Stimulated activated CD4-positive, alpha-beta T cell treated with anti-CD3 and anti-CD28 coated beads, TNF-alpha, amount 100 ng/mL, for 24 hours (primary cell): ENCODE data around the gene AP2A1.
A peak's percentile ranks its signal among the peaks of the same experiment; 100 is the strongest.

Source experiments
- DNase-seq, 3 experiments: peaks; one replicate each; pipeline ENCODE4 v3.0.0-alpha.2; 2020; ENCODE audit warnings: low read depth in 3 of 3

Gene AP2A1

GRCh38 chr19:49766007-49766929 lies 533 bp upstream of the AP2A1 start:
- peak; percentile 96 to 99 (median 97) for DNase-seq

GRCh38 chr19:49767381-49767780 lies 580 bp downstream of the AP2A1 start:
- DNase-seq = no peak

- DNase-seq = no peak
Observed at GRCh38 chr19:49767967-49768581, 1.3 kb downstream of the AP2A1 start.

- no peak for DNase-seq
Observed at GRCh38 chr19:49770529-49770928, 3.7 kb downstream of the AP2A1 start.

GRCh38 chr19:49771674-49772139 lies 4.9 kb downstream of the AP2A1 start:
- no peak for DNase-seq

GRCh38 chr19:49772850-49773432 lies 6.1 kb downstream of the AP2A1 start:
- no peak for DNase-seq

GRCh38 chr19:49773663-49774350 lies 7.0 kb downstream of the AP2A1 start:
- no peak for DNase-seq

- DNase-seq = no peak
Observed at GRCh38 chr19:49774969-49775368, 8.2 kb downstream of the AP2A1 start.

GRCh38 chr19:49775742-49776370 lies 9.1 kb downstream of the AP2A1 start:
- no peak for DNase-seq

- no peak for DNase-seq
Observed at GRCh38 chr19:49776371-49776764, 9.6 kb downstream of the AP2A1 start.

- no peak for DNase-seq
Observed at GRCh38 chr19:49779731-49780555, 13.1 kb downstream of the AP2A1 start.

- DNase-seq = no peak
Observed at GRCh38 chr19:49780861-49781260, 14.1 kb downstream of the AP2A1 start.

- no peak for DNase-seq
Observed at GRCh38 chr19:49781394-49781793, 14.6 kb downstream of the AP2A1 start.

- no peak for DNase-seq
Observed at GRCh38 chr19:49782515-49782914, 15.7 kb downstream of the AP2A1 start.

GRCh38 chr19:49786376-49786820 lies 19.6 kb downstream of the AP2A1 start:
- DNase-seq = no peak

- DNase-seq = no peak
Observed at GRCh38 chr19:49787746-49788145, 20.9 kb downstream of the AP2A1 start.

- no peak for DNase-seq
Observed at GRCh38 chr19:49788857-49789256, 22.1 kb downstream of the AP2A1 start.

GRCh38 chr19:49790866-49791265 lies 24.1 kb downstream of the AP2A1 start:
- DNase-seq = no peak

GRCh38 chr19:49791776-49792445 lies 25.1 kb downstream of the AP2A1 start:
- DNase-seq = no peak
